Transverse colon (tissue), 4 donors: ENCODE data around the gene DMRTB1. TPM values are rescaled to one million over a fixed set of nuclear protein-coding genes. Genes with fewer than 3 reads are reported as not detected.

ENCODE experiments used
- DNase-seq: peaks from one replicate; pipeline ENCODE4 v3.0.0-alpha.2; 2019
- H3K27ac ChIP-seq, 4 donors: fragments of 200-600 bp; sonication (generic); 2 replicates each; pipeline ENCODE4 v1.5.1; 2016 to 2018; ENCODE audit warnings: inconsistent platforms in 4 of 4
- H3K27me3 ChIP-seq: fragments of 200-600 bp; sonication (generic); 2 replicates; pipeline ENCODE4 v1.5.1; 2017; ENCODE audit warnings: inconsistent platforms
- H3K36me3 ChIP-seq, 4 donors: fragments of 200-600 bp; sonication (generic); 2 replicates each; pipeline ENCODE4 v1.5.1; 2017 to 2019; ENCODE audit warnings: inconsistent platforms in 4 of 4
- H3K4me1 ChIP-seq, 4 donors: fragments of 200-600 bp; sonication (generic); 2 replicates each; pipeline ENCODE4 v1.5.1; 2017 to 2020; ENCODE audit warnings: inconsistent platforms in 4 of 4
- H3K4me3 ChIP-seq, 4 donors: fragments of 200-600 bp; sonication (generic); 1 replicate in 1 of 4; 2 replicates in 3 of 4; pipeline versions ENCODE4 v1.5.1 to v1.6.1; 2017 to 2019; ENCODE audit warnings: inconsistent platforms in 4 of 4
- H3K9me3 ChIP-seq, 2 donors: fragments of 200-600 bp; sonication (generic); 2 replicates each; pipeline ENCODE4 v1.5.1; 2017 to 2019; ENCODE audit warnings: inconsistent platforms in 2 of 2
- CTCF ChIP-seq, 5 experiments: fragments of 200-600 bp in 3 of 5; fragments of 450-650 bp in 2 of 5; sonication (generic) in 3 of 5; IDR thresholded peaks; 1 replicate in 2 of 5; 2 replicates in 3 of 5; pipeline ENCODE4 v1.5.1; 2016 to 2017; ENCODE audit warnings: antibody characterized with exemption in 5 of 5, inconsistent platforms in 3 of 5, mild to moderate bottlenecking in 2 of 5, moderate library complexity in 1 of 5
- EP300 ChIP-seq: sonication (generic); formaldehyde crosslinking; IDR thresholded peaks from one replicate; pipeline ENCODE4 v1.6.1; 2017; ENCODE audit warnings: antibody characterized with exemption, low read depth
- POLR2A ChIP-seq: fragments of 450-650 bp; IDR thresholded peaks from one replicate; pipeline ENCODE4 v1.6.1; 2016; ENCODE audit warnings: antibody characterized with exemption, mild to moderate bottlenecking, moderate library complexity
- POLR2AphosphoS5 ChIP-seq, 3 donors: sonication (generic); formaldehyde crosslinking; IDR thresholded peaks; one replicate each; pipeline ENCODE4 v1.6.1; 2016; ENCODE audit warnings: antibody characterized with exemption in 3 of 3
- WGBS, 2 donors: methylation state at CpG; one replicate each; pipeline ENCODE4 v1.1.5; 2018; ENCODE audit warnings: low coverage in 1 of 2; 5-methylcytosine and 5-hydroxymethylcytosine counted together
- in situ Hi-C, 4 donors: fragments of 200-750 bp; cut with MboI; loops; one replicate each; pipeline versions ENCODE4 v1.15.0 to v1.15.1; 2017; ENCODE audit warnings: low sequenced_read_pairs in 3 of 4, low pct_ligation_motif_present in 1 of 4, low pct_unique_long_range_greater_than_20kb in 1 of 4
- intact Hi-C: fragments of 100-400 bp; cut with DNase I; formaldehyde crosslinking; loops from one replicate; pipeline ENCODE4 v1.15.1; 2023; ENCODE audit warnings: low total_unique reads
- total RNA-seq, 4 donors: library from RNA; depleted of rRNA; stranded (reverse); fragments of >200 nt; gene quantifications; one replicate each; pipeline ENCODE4 v1.1.0, GENCODE V29; 2016

DMRTB1 gene
- total RNA-seq, 4 donors from 2014 or later: not detected

DNA sequence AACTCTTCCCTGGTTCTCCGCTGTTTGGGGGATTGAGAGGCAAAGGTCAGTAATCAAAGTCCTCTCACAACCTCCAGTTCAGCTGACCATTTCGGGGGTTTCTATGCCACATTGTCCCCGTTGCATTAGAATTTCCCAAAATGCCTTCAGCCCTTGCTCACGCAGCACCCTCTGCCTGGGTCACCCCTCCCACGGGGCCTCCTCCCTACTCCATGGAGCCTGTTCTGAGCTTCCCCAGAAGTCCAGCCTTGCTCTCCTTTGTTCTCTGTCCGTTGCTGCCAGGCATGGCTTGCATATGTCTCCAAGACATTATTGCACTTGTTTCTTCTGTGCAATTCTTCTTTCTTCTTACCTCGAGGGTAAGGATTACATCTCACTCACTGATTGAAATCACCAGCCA is 16.5 kb downstream of the DMRTB1 start:
- Histone ChIP-seq H3K4me3 (no peak overlapping the region), H3K27ac (no peak overlapping the region), H3K27me3 (no peaks in the 10 kb centered on the region), H3K4me1 (no peaks in the 10 kb centered on the region), H3K9me3 (no peaks in the 10 kb centered on the region), H3K36me3 (no peaks in the 10 kb centered on the region)
- WGBS, 2 donors: 75 to 76% methylated on average over 2 to 7 of the region's 7 CpGs
- no peak for DNase-seq
- in situ Hi-C loops: loop anchor here in 1 of 4 donors (25.0 kb wide), 1 partner anchor 287 kb away; no protein-coding TSS in a partner anchor
- TF ChIP-seq POLR2AphosphoS5 (IDR thresholded peaks at IDR 0.05) (no peak), CTCF (IDR thresholded peaks at IDR 0.05) (no peak), POLR2A (no peak), EP300 (no peak)
- intact Hi-C loops: no loop called here

DNA sequence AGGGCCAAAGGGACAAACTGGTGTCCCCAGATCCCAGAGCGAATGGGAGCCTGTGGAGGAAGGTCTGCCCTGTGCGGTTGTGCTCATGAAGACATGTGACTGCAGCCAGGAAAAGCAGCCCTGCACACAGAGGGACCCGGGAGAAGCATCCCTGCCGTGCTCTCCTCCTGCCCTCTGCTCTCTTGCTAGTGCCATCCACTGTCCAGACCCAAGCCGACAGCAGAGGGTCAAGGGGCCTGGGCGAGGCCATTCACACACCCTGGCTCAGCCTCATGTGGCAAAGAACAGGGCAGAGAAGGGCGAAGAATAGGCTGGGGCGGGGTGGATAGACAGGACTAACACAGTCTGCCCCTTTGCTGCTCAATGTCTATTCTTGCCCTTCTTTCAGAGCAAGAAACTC is 17.4 kb downstream of the DMRTB1 start:
- Histone ChIP-seq H3K27ac (no peak overlapping the region), H3K36me3 (no peaks in the 10 kb centered on the region), H3K9me3 (no peaks in the 10 kb centered on the region), H3K27me3 (no peaks in the 10 kb centered on the region), H3K4me3 (no peak overlapping the region), H3K4me1 (no peaks in the 10 kb centered on the region)
- 80 to 84% methylated on average over 5 to 8 of the region's 8 CpGs for WGBS, 2 donors
- TF ChIP-seq EP300: no peak
- TF ChIP-seq POLR2A: no peak
- TF ChIP-seq POLR2AphosphoS5 (IDR thresholded peaks at IDR 0.05): no peak
- no peak for TF ChIP-seq CTCF (IDR thresholded peaks at IDR 0.05)
- DNase-seq: no peak
- in situ Hi-C loops: loop anchor here in 1 of 4 donors (25.0 kb wide), 1 partner anchor 286 kb away; no protein-coding TSS in a partner anchor
- intact Hi-C loops: no loop called here

- H3K4me3 ChIP-seq: no peak overlapping the region
- no peak for DNase-seq
- H3K9me3 ChIP-seq: no peaks in the 10 kb centered on the region
- H3K27ac ChIP-seq: no peak overlapping the region
- WGBS, 2 donors: 74% methylated on average over 7 to 12 of the region's 12 CpGs
- H3K4me1 ChIP-seq: no peaks in the 10 kb centered on the region
- H3K27me3 ChIP-seq: no peaks in the 10 kb centered on the region
- no peaks in the 10 kb centered on the region for H3K36me3 ChIP-seq
- in situ Hi-C loops: loop anchor here in 1 of 4 donors (25.0 kb wide), 1 partner anchor 284 kb away; no protein-coding TSS in a partner anchor
- intact Hi-C loops: no loop called here
- no peak for TF ChIP-seq CTCF (IDR thresholded peaks at IDR 0.05)
- TF ChIP-seq EP300: no peak
- no peak for TF ChIP-seq POLR2A
- no peak for TF ChIP-seq POLR2AphosphoS5 (IDR thresholded peaks at IDR 0.05)
Measured at GRCh38 chr1:53477651-53478501, 18.7 kb downstream of the DMRTB1 start.

- no peak overlapping the region for H3K4me3 ChIP-seq
- no peak overlapping the region for H3K27ac ChIP-seq
- WGBS, 2 donors: 92% methylated on average over 2 of the region's 2 CpGs; no CpG with 5 or more reads in 1 of the 2 donors
- no peak for DNase-seq
- in situ Hi-C loops: loop anchor here in 1 of 4 donors (25.0 kb wide), 1 partner anchor 284 kb away; no protein-coding TSS in a partner anchor
- no peaks in the 10 kb centered on the region for H3K27me3 ChIP-seq
- intact Hi-C loops: no loop called here
- H3K9me3 ChIP-seq: no peaks in the 10 kb centered on the region
- TF ChIP-seq CTCF (IDR thresholded peaks at IDR 0.05): no peak
- TF ChIP-seq POLR2A: no peak
- TF ChIP-seq POLR2AphosphoS5 (IDR thresholded peaks at IDR 0.05): no peak
- no peak for TF ChIP-seq EP300
- no peaks in the 10 kb centered on the region for H3K36me3 ChIP-seq
- H3K4me1 ChIP-seq: no peaks in the 10 kb centered on the region
Measured at GRCh38 chr1:53478502-53478818, 19.3 kb downstream of the DMRTB1 start.
